Body of pancreas (tissue), 4 donors: ENCODE data around the gene GET3. TPM values are rescaled to one million over a fixed set of nuclear protein-coding genes. Genes with fewer than 3 reads are reported as not detected.
A peak's percentile ranks its signal among the peaks of the same experiment; 100 is the strongest.
"Not testable (repeated sequence)": the region's sequence is repeated elsewhere in the genome, so short reads cannot be mapped to it uniquely, and the experiment has no call there.

Experiments
- ATAC-seq: fragments of 150-250 bp; one replicate; pipeline ENCODE4 v1.9.1; 2016
- DNase-seq, 4 donors: peaks; one replicate each; pipeline ENCODE4 v3.0.0-alpha.2; 2019
- H3K27ac ChIP-seq, 4 donors: fragments of 200-600 bp; sonication (generic); 1 replicate in 3 of 4; 2 replicates in 1 of 4; pipeline versions ENCODE4 v1.5.1 to v1.6.1; 2016 to 2019; ENCODE audit warnings: mild to moderate bottlenecking in 1 of 4, mixed read lengths in 1 of 4, moderate library complexity in 1 of 4
- H3K27me3 ChIP-seq, 2 donors: fragments of 200-600 bp; sonication (generic); one replicate each; pipeline ENCODE4 v1.6.0; 2016; ENCODE audit warnings: mild to moderate bottlenecking in 1 of 2
- H3K36me3 ChIP-seq, 2 donors: fragments of 200-600 bp; sonication (generic); replicated peaks in 1 of 2; 2 replicates each; pipeline ENCODE4 v1.5.1; 2016; ENCODE audit warnings: low read depth in 2 of 2; ENCODE audit not compliant: insufficient read depth in 1 of 2
- H3K4me1 ChIP-seq: fragments of 200-600 bp; sonication (generic); one replicate; pipeline ENCODE4 v1.6.0; 2016
- H3K4me3 ChIP-seq, 2 donors: fragments of 200-600 bp; sonication (generic); 1 replicate in 1 of 2; 2 replicates in 1 of 2; pipeline ENCODE4 v1.5.1; 2016 to 2019
- H3K9me3 ChIP-seq, 3 donors: fragments of 200-600 bp; sonication (generic); 1 replicate in 2 of 3; 2 replicates in 1 of 3; pipeline ENCODE4 v1.5.1; 2016
- POLR2A ChIP-seq, 3 donors: fragments of 450-650 bp; IDR thresholded peaks; one replicate each; pipeline ENCODE4 v1.6.1; 2016; ENCODE audit warnings: antibody characterized with exemption in 3 of 3, mild to moderate bottlenecking in 2 of 3
- WGBS, 2 donors: methylation state at CpG; one replicate each; pipeline ENCODE4 v1.1.5; 2017; 5-methylcytosine and 5-hydroxymethylcytosine counted together
- intact Hi-C: fragments of 100-400 bp; cut with DNase I; formaldehyde crosslinking; loops from one replicate; pipeline ENCODE4 v1.15.1; 2023
- total RNA-seq, 2 donors: library from RNA; depleted of rRNA; stranded (reverse); fragments of >200 nt; gene quantifications; one replicate each; pipeline ENCODE4 v1.1.0, GENCODE V29; 2016
- TF ChIP-seq, protein P1 (sequence below), 7 experiments: fragments of 450-650 bp in 4 of 7; fragments of 200-600 bp in 3 of 7; sonication (generic) in 3 of 7; IDR thresholded peaks; one replicate each; pipeline ENCODE4 v1.5.1; 2016 to 2019; ENCODE audit warnings: antibody characterized with exemption in 7 of 7

GET3 gene
- total RNA-seq, 2 donors from 2014 or later: 13.2 to 22.8 TPM

DNA sequence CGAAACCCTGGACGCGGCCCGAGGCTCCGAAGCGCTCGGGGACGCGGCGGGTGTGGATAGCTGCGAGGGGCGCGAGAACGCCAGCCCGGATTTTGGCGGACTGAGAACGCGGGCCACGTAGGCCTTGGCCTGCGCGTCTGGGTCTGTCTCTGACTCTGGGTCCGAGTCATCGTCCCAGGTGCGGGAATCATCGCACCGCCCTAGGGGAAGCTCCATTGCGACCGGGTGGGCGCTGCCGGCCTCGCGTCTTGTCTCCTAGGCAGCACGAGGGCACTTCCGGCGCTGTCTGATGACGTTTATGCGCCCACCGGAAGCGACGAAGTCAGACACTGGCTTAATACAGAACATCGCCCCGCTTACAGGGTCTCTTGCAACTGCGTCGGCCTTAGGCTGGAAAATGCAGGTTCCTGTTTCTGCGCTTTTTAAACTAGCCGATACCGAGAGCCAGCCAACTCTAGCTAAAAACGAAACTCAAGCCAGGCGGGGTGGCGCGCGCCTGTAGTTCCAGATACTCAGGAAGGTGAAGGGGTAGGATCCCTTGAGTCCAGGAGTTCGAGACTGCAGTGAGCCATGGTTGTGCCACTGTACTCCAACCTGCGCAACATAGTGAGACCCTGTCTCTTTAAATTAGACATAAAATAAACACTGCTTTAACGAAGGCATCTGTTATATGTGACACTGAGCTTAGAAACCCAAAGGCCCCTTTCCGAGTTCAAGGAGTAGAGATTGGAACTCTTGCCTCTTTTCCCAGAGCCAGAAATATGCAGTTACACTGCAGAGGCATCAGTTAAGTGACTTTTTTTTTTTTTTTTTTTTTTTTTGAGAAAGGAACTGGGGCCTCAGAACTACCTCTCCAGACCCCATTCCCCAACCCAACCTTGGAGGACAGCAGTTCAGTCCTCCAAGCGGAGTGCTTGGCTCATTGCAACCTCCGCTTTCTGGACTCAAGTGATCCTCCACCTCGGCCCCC, 40.6 kb upstream of the GET3 start, which contains the start of gene FBXW9:
Gene FBXW9 (minus strand): TSS at position 266 of the 970 bp plus-strand sequence. CDS start 50 bp downstream, at position 216.
- peaks cover 20% of the 10 kb centered on the region for H3K4me1 ChIP-seq
- ATAC-seq: peak; percentile 93
- DNase-seq: peak; percentile 95 to 98 (median 97)
- no peaks in the 10 kb centered on the region for H3K27me3 ChIP-seq
- H3K4me3 ChIP-seq: peak within 1 kb of the TSS; percentile 54 to 94
- peaks cover 6 to 8% of the 10 kb centered on the region in 2 donors for H3K36me3 ChIP-seq
- WGBS, 2 donors: 6 to 10% methylated on average over 33 to 59 of the region's 59 CpGs
- peak within 1 kb of the TSS; percentile 54 to 89 (median 80) for H3K27ac ChIP-seq
- H3K9me3 ChIP-seq: no peaks in the 10 kb centered on the region
- TF ChIP-seq, protein P1, sequence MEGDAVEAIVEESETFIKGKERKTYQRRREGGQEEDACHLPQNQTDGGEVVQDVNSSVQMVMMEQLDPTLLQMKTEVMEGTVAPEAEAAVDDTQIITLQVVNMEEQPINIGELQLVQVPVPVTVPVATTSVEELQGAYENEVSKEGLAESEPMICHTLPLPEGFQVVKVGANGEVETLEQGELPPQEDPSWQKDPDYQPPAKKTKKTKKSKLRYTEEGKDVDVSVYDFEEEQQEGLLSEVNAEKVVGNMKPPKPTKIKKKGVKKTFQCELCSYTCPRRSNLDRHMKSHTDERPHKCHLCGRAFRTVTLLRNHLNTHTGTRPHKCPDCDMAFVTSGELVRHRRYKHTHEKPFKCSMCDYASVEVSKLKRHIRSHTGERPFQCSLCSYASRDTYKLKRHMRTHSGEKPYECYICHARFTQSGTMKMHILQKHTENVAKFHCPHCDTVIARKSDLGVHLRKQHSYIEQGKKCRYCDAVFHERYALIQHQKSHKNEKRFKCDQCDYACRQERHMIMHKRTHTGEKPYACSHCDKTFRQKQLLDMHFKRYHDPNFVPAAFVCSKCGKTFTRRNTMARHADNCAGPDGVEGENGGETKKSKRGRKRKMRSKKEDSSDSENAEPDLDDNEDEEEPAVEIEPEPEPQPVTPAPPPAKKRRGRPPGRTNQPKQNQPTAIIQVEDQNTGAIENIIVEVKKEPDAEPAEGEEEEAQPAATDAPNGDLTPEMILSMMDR (IDR thresholded peaks at IDR 0.05): no peak
- peak; percentile 24 to 73 (median 71) for TF ChIP-seq POLR2A (IDR thresholded peaks at IDR 0.05)
- intact Hi-C loops: no loop called here

DNA sequence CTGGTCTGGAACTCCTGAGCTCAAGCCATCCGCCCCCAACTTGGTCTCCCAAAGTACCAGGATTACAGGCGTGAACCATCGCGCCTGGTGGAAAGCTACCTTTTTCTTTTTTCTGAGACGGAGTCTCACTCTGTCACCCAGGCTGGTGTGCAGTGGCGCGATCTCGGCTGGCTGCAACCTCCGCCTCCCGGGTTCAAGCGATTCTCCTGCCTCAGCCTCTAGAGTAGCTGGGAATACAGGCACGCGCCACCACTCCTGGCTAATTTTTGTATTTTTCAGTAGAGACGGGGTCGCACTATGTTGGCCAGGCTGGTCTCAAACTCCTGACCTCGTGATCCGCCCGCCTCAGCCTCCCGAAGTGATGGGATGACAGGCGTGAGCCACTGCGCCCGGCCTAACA, 39.9 kb upstream of the GET3 start:
- H3K27me3 ChIP-seq, intact Hi-C loops, DNase-seq, H3K9me3 ChIP-seq, H3K4me3 ChIP-seq, H3K27ac ChIP-seq, ATAC-seq: not testable (repeated sequence)
- Histone ChIP-seq H3K4me1 (peaks cover 20% of the 10 kb centered on the region), H3K36me3 (peaks cover 6 to 13% of the 10 kb centered on the region in 2 donors)
- WGBS, 2 donors: 96 to 97% methylated on average over 22 of the region's 22 CpGs

DNA sequence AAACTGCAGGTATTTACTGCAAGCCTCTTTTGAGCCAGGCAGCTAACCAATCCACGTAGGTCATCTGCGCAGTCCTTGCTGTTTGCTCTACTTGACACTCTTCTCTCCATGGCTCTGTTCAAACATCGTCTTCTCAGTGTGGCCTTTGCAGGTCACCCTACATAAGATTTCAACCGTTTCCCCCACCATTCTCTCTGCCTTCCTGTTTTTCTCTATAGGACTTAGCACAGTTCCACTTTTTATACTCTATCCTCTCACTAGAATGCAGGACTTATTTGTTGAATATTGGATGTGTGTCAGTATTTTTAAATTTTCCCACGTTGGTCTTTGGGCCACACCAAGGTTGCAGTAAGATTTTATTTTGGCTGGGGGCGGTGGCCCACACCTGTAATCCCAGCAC, 39.2 kb upstream of the GET3 start:
- intact Hi-C loops: no loop called here
- Histone ChIP-seq H3K4me3 (no peak overlapping the region), H3K9me3 (no peaks in the 10 kb centered on the region), H3K27me3 (no peaks in the 10 kb centered on the region), H3K36me3 (peaks cover 6 to 17% of the 10 kb centered on the region in 2 donors), H3K27ac (no peak overlapping the region), H3K4me1 (peaks cover 20% of the 10 kb centered on the region)
- no peak for ATAC-seq
- 75 to 85% methylated on average over 6 of the region's 6 CpGs for WGBS, 2 donors
- TF ChIP-seq POLR2A (IDR thresholded peaks at IDR 0.05): no peak
- TF ChIP-seq, protein P1 (IDR thresholded peaks at IDR 0.05): no peak
- no peak for DNase-seq

DNA sequence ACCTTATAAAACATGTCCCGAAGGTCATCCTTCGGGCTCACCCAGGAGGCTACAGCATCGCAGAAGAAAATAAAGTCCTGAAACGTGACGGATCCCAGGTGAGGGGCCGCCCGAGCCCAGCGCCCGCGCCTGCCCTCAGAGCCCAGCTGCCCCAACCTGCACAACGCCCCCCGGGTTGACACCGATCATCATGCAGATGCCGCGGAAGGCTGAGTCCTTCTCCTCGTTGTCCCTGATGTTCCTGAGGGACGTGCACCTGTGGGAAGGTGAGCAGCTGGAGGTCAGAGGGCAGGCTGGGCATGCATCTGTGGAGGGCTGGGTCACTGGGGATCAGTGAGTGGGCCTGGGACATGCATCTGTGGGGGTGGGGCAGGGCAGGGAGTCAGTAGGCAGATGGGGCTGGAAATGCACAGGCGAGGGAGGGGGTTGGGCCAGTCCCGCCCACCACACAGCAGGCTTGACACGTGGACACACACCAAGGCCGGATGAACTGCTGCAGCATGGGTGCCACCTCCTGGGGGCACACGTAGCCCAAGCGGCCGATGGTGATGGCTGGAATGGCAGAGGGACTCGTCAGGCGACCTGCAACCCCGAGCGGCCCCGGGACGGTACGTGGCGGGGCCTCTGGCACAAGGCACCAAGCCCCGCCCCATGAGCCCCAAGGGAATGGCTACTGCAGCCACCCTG, 35.6 kb upstream of the GET3 start:
- H3K36me3 ChIP-seq: peaks cover 20 to 36% of the 10 kb centered on the region in 2 donors
- no peak for ATAC-seq
- TF ChIP-seq, protein P1 (IDR thresholded peaks at IDR 0.05): no peak
- TF ChIP-seq POLR2A (IDR thresholded peaks at IDR 0.05): no peak
- H3K9me3 ChIP-seq: no peaks in the 10 kb centered on the region
- 83 to 85% methylated on average over 19 to 26 of the region's 33 CpGs for WGBS, 2 donors
- no peak for DNase-seq
- H3K27ac ChIP-seq: no peak overlapping the region
- intact Hi-C loops: no loop called here
- H3K4me1 ChIP-seq: peaks cover 6% of the 10 kb centered on the region
- H3K27me3 ChIP-seq: no peaks in the 10 kb centered on the region
- no peak overlapping the region for H3K4me3 ChIP-seq

DNA sequence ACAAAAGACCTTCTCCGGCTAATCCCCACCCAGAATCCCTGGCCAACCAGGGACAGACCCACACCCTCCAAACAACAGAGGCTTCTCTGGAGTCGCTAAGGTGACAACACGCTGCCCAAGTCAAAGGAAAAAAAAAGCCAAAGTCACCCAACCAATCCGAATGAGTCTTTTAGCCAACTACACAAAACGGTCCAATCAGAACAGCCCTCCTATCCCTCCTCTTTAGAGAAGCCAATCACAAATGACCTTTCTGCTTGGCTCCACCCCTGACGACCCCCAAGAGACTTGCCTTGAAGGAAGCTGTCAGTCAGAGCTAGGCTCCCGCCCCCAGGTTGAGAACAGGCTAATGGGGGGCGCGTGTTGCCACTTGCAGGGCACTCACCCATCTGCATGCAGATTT, 34.3 kb upstream of the GET3 start:
- no peak overlapping the region for H3K27ac ChIP-seq
- WGBS, 2 donors: 73 to 80% methylated on average over 6 to 9 of the region's 9 CpGs
- intact Hi-C loops: no loop called here
- no peaks in the 10 kb centered on the region for H3K9me3 ChIP-seq
- ATAC-seq (peak; percentile 16), DNase-seq (no peak)
- TF ChIP-seq, protein P1 (IDR thresholded peaks at IDR 0.05): no peak
- no peak for TF ChIP-seq POLR2A (IDR thresholded peaks at IDR 0.05)
- H3K27me3 ChIP-seq: no peaks in the 10 kb centered on the region
- no peaks in the 10 kb centered on the region for H3K4me1 ChIP-seq
- H3K36me3 ChIP-seq: peaks cover 20 to 36% of the 10 kb centered on the region in 2 donors
- H3K4me3 ChIP-seq: no peak overlapping the region
